ENCODE measurements around the gene SLC12A7.
A peak's percentile ranks its signal among the peaks of the same experiment; 100 is the strongest.

Gene SLC12A7

GRCh38 chr5:1122511-1123294 lies 10.8 kb upstream of the SLC12A7 start:
- Mint-ChIP-seq H3K27me3 (no peaks in the 10 kb centered on the region), H3K27ac (no peak overlapping the region), H3K4me3 (no peak overlapping the region), H3K4me1 (ENCODE audit: low read depth) (peaks cover 7% of the 10 kb centered on the region), H3K36me3 (ENCODE audit: low read depth) (no peaks in the 10 kb centered on the region), H3K9me3 (no peaks in the 10 kb centered on the region)

GRCh38 chr5:1121891-1122290 lies 10.0 kb upstream of the SLC12A7 start:
- peaks cover 7% of the 10 kb centered on the region for H3K4me1 Mint-ChIP-seq (ENCODE audit: low read depth)
- no peaks in the 10 kb centered on the region for H3K27me3 Mint-ChIP-seq
- H3K9me3 Mint-ChIP-seq, result no peaks in the 10 kb centered on the region
- no peaks in the 10 kb centered on the region for H3K36me3 Mint-ChIP-seq (ENCODE audit: low read depth)
- H3K27ac Mint-ChIP-seq, result no peak overlapping the region
- no peak overlapping the region for H3K4me3 Mint-ChIP-seq

DNA sequence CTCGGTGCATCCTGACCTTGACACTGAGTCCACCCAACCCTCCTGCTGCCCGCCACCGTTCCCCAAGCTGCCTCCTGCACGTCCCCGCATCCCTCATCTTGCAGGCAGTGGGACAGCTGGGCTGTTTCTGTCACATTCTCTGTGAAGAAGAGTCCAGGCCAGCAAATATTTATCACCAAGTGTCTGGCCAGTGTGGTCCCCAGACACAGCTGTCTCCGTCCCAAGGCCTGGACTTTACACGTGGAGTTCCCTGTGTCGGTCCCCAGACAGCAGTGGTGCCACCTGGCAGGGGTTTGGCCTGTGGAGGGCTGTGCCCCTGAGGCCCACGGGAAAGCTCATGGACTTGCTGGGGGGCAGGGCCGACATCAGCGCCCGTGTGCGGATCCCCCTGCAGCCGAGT lies 9.2 kb upstream of the SLC12A7 start:
- H3K36me3 Mint-ChIP-seq (ENCODE audit: low read depth), result no peaks in the 10 kb centered on the region
- H3K27me3 Mint-ChIP-seq, result no peaks in the 10 kb centered on the region
- H3K9me3 Mint-ChIP-seq, result no peaks in the 10 kb centered on the region
- H3K4me1 Mint-ChIP-seq (ENCODE audit: low read depth), result peaks cover 7% of the 10 kb centered on the region
- no peak overlapping the region for H3K4me3 Mint-ChIP-seq
- no peak overlapping the region for H3K27ac Mint-ChIP-seq

DNA sequence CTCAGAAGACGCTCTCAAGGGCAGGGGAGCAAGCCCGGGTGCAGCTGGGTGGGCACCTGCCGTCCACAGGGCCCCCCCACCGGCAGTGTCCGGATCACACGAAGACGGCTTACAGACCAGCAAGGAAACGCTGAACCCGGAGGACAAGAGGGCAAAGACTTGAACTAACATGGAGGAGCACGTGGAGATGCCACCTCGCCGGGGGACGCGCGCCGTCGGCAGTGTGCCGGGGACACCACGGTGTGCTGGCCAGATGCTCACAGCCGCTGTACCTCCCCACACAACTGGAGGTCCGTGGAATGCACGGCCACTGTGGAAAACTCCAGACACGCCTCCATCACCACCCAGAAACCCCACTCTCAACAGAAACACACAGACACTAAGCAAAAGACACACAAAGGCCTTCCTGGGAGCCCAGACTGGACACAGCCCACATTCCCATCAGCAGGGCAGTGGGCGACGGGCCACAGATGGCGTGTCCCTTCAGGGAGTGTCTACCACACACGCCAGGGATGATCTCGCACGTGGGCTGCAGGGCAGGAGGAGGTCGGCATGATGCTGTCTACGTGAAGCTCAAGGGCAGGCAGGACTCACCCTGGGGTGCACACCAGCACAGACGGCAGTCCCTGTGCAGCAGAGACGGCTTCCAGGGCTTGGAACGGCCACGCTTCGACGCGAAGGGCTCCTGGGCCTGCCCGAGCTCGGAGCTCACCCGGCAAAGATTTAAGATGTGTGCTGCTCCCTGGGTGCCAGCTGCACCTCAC lies 8.6 kb upstream of the SLC12A7 start:
- Mint-ChIP-seq H3K4me1 (ENCODE audit: low read depth) (peaks cover 7% of the 10 kb centered on the region), H3K9me3 (no peaks in the 10 kb centered on the region), H3K27ac (no peak overlapping the region), H3K4me3 (no peak overlapping the region), H3K36me3 (ENCODE audit: low read depth) (no peaks in the 10 kb centered on the region), H3K27me3 (no peaks in the 10 kb centered on the region)

DNA sequence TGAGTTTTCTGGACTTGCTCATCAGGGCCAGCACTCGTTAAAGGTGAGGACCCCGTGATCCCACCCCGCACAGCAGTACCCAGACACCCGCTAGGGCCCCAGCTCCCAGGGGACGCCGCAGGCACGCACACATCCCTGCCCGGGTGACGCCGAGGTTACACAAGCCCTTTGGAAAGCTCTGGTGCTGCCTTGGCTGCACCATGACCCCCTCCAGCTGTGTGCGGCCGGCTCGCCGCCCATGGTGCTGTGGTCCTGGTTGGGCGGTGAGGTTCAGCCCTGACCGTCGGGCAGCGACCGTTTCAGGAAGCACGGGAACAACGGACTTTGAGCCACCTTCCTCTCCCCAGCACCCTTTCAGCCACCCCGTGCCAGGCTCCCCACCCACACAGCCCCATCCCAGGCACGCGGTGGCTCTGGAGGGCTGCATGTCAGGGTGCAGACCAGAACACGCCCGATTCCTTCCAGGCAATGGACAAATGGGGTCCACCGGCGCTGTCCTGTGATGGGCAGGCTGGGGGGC lies 7.5 kb upstream of the SLC12A7 start:
- Mint-ChIP-seq H3K9me3 (no peaks in the 10 kb centered on the region), H3K27ac (no peak overlapping the region)

GRCh38 chr5:1118738-1119137 lies 6.9 kb upstream of the SLC12A7 start:
- Mint-ChIP-seq H3K4me1 (ENCODE audit: low read depth) (peaks cover 7% of the 10 kb centered on the region), H3K27me3 (no peaks in the 10 kb centered on the region), H3K36me3 (ENCODE audit: low read depth) (no peaks in the 10 kb centered on the region), H3K9me3 (no peaks in the 10 kb centered on the region), H3K4me3 (no peak overlapping the region), H3K27ac (no peak overlapping the region)

More for the DNA sequence above, 7.5 kb upstream of the SLC12A7 start:
- Mint-ChIP-seq H3K4me1 (ENCODE audit: low read depth) (peaks cover 7% of the 10 kb centered on the region), H3K36me3 (ENCODE audit: low read depth) (no peaks in the 10 kb centered on the region), H3K4me3 (no peak overlapping the region), H3K27me3 (no peaks in the 10 kb centered on the region)

GRCh38 chr5:1118231-1118698 lies 6.4 kb upstream of the SLC12A7 start:
- Mint-ChIP-seq H3K4me1 (ENCODE audit: low read depth) (peaks cover 7% of the 10 kb centered on the region), H3K36me3 (ENCODE audit: low read depth) (no peaks in the 10 kb centered on the region), H3K27me3 (no peaks in the 10 kb centered on the region), H3K9me3 (no peaks in the 10 kb centered on the region), H3K27ac (no peak overlapping the region), H3K4me3 (no peak overlapping the region)

- no peak overlapping the region for H3K4me3 Mint-ChIP-seq
- peaks cover 7% of the 10 kb centered on the region for H3K4me1 Mint-ChIP-seq (ENCODE audit: low read depth)
- H3K36me3 Mint-ChIP-seq (ENCODE audit: low read depth), result no peaks in the 10 kb centered on the region
- no peaks in the 10 kb centered on the region for H3K9me3 Mint-ChIP-seq
- H3K27me3 Mint-ChIP-seq, result no peaks in the 10 kb centered on the region
- no peak overlapping the region for H3K27ac Mint-ChIP-seq
These were observed 5.1 kb upstream of the SLC12A7 start for GRCh38 chr5:1116977-1117376.

DNA sequence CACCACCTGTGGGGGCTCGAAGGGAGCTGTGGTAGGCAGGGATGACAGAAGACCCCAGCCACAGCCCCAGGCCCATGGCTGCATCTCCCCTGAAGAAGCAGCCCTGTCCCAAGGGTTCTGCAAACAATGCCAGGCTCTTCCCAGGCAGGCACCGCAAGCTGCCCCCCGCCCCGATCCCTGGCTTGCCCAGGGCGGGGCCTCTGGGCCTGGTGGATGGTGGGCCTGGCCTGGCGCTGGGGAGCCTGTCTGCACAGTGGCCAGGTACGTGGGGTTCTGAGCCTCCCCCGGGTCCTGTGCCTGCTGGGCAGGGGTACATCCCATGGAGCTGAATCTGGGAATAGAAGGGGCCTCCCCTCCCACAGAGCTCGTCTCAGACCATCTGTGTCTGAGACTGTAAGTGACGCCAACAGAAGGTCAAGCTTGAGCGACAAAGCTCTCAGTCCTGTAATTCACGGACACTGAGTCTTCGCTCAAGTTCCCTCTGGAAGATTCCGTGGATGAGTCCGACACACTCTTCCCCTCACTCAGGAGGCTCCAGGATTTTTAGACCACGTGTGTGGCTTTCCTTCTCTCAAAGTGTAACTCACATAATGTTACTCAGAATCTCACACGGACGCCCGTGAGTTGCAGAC lies 4.4 kb upstream of the SLC12A7 start:
- Mint-ChIP-seq H3K9me3 (no peaks in the 10 kb centered on the region), H3K27me3 (no peaks in the 10 kb centered on the region), H3K27ac (no peak overlapping the region), H3K4me3 (no peak overlapping the region), H3K4me1 (ENCODE audit: low read depth) (peaks cover 7% of the 10 kb centered on the region), H3K36me3 (ENCODE audit: low read depth) (no peaks in the 10 kb centered on the region)

- H3K27ac Mint-ChIP-seq, result no peak overlapping the region
- no peaks in the 10 kb centered on the region for H3K27me3 Mint-ChIP-seq
- no peaks in the 10 kb centered on the region for H3K9me3 Mint-ChIP-seq
- no peak overlapping the region for H3K4me3 Mint-ChIP-seq
- no peaks in the 10 kb centered on the region for H3K36me3 Mint-ChIP-seq (ENCODE audit: low read depth)
- peaks cover 7% of the 10 kb centered on the region for H3K4me1 Mint-ChIP-seq (ENCODE audit: low read depth)
These were observed 3.4 kb upstream of the SLC12A7 start for GRCh38 chr5:1115123-1115815.

DNA sequence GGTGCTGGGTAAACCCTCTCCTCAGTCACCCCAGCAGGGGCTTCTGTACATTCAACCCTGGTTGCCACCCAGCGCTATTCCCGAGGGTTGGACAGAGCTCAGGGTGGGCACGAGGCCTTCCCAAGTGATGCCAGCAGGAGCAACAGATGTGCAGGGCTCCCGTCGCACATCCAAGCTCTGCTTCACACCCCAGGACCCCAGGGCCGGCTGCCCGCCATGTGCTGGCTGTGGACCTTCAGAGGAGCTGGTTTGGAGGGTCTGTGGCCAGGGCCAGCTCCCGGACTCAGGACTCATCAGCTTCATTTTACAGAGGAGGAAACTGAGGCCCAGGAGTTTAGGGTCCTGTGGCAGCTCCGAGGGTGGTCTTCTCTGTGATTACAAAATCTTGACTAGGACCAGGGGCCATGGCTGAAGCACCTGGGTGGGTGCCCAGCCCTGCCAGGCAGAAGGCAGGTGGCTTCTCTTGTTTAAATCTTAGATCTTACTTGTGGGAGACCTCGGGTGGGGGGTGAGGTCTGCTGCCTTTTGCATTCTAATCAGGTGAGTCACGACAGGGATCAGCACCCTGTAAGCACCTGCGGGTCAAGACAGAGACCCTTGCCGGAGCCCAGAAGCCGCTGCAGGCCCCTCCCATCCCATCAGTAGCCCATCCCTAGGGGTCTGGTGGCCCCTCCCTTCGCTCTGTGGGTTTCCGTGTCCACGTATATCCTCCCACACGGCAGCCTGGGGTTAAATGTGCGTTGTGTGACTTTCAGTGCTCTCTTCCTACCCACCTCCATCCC lies 2.1 kb upstream of the SLC12A7 start:
- Mint-ChIP-seq H3K4me3 (no peak overlapping the region), H3K27me3 (no peaks in the 10 kb centered on the region), H3K36me3 (ENCODE audit: low read depth) (no peaks in the 10 kb centered on the region), H3K9me3 (no peaks in the 10 kb centered on the region), H3K27ac (no peak overlapping the region), H3K4me1 (ENCODE audit: low read depth) (peaks cover 12% of the 10 kb centered on the region)

- Mint-ChIP-seq H3K9me3 (no peaks in the 10 kb centered on the region), H3K4me1 (ENCODE audit: low read depth) (peaks cover 12% of the 10 kb centered on the region), H3K4me3 (no peak overlapping the region), H3K36me3 (ENCODE audit: low read depth) (no peaks in the 10 kb centered on the region), H3K27ac (no peak overlapping the region), H3K27me3 (no peaks in the 10 kb centered on the region)
These were observed 1.4 kb upstream of the SLC12A7 start for GRCh38 chr5:1113332-1113690.

GRCh38 chr5:1112596-1113331 lies 901 bp upstream of the SLC12A7 start:
- Mint-ChIP-seq H3K36me3 (ENCODE audit: low read depth) (no peaks in the 10 kb centered on the region), H3K27me3 (no peaks in the 10 kb centered on the region), H3K4me1 (ENCODE audit: low read depth) (peaks cover 14% of the 10 kb centered on the region), H3K9me3 (no peaks in the 10 kb centered on the region), H3K4me3 (peak overlapping the region; percentile 13), H3K27ac (no peak overlapping the region)

All from stimulated activated naive CD8-positive, alpha-beta T cell treated with anti-CD3 and anti-CD28 coated beads, Interleukin-15, Interleukin-2, amounts not matched to agents 100 ng/mL and 50 ng/mL, for 24 hours (primary cell).